NCI-H1105 treated with DMSO at 0.1 percent for 48 hours (cell line): ENCODE data around the gene CENPF.
A peak's percentile ranks its signal among the peaks of the same experiment; 100 is the strongest.
"Not testable (repeated sequence)": the region's sequence is repeated elsewhere in the genome, so short reads cannot be mapped to it uniquely, and the experiment has no call there.

Experiments
- DNase-seq: peaks from one replicate; lab custom pipeline; 2025; lab: John Stamatoyannopoulos, UW

CENPF gene

DNA sequence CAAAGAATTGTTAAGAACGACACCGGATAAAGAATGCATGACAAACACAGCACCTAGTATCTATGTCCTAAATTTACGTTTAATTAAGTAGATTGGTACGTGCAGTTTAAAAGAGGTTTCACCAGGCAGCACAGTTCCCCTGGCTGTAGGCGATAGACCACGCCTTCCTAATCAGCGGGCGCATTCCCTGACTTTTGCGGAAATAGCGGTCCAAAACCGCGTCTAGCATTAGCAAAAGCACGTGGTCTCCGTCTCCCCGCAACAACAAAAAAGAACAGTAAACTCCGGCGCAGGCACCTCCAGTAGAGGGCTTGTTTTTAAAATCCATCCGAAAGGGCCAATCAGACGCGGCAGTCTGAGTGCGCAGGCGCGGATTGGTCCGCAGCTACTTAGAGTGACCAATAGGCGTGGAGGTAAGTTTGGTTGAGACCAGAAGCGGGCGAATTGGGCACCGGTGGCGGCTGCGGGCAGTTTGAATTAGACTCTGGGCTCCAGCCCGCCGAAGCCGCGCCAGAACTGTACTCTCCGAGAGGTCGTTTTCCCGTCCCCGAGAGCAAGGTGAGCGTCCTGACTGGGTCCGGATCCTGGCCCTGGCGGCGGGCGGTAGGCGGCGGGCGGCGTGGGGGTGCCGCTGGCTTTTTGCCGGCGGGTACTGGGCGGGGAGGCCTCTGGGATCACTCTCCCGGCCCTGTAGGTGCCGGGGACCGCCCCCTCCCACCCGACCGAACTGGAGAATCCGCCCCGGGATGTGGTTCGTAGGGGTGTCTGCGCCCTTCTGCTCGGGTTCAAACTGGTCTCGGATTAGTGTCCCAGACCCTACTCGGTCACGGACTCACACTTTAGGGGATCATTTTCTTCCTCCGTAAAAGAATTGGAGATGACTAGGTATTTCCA lies at the start of gene CENPF:
TSS of gene CENPF (plus strand) at position 432 of the 894 bp plus-strand sequence. CDS start 10,560 bp downstream, outside the sequence.
- peak; percentile 99 for DNase-seq

DNA sequence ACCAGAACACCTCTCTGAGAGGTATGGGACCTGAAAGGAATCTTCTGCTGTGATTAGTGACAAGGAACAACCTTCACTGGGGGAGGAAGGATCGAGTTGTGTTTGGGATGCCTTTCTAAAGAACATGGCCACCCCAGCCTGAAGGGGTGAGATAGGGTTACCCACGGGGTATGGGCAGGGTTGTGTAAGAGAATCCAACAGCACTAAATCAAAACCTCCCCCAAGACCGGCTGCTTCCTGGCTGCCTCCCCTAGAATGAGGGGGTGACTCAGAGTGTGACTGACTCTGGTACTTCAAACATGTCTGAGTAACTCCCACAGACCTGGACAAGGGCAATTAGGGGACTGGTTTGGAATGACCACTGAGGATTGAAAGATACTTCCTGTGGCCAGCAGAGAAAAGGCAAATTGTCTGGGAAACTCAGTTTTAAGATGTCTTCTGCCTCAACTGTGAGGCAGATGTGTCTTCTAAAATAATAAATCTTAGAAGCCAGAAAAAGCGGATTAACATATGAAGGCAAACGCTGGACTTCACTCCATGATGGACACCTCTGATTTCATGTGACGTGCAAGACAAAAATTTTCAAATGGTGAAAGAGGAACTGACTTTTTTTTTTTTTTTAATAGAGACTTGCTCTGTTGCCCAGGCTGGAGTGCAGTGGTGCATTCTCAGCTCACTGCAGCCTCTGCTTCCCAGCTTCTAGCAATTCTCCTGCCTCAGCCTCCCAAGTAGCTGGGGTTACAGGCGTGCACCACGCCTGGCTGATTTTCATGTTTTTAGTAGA lies 44.9 kb upstream of the CENPF start:
- DNase-seq: no peak

DNA sequence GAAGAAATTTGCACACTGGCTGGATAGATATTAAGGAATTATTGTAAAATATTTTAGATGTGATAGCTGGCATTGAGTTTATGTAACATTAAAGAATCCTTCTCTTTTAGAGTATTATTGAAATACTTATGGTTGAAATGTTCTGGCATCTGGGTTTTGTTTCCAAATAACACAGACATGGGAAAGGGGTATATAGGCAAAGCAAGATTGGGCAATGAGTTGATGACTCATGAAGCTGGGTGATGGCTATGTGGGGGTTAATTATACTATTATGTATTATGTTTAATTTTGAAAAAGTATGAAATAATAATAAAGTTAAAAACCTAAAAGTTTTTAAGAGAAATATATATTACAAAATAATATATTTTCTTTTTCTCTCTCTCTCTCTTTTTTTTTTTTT lies 39.1 kb upstream of the CENPF start:
- DNase-seq: no peak

- no peak for DNase-seq
Measured at GRCh38 chr1:214565310-214565709, 37.7 kb upstream of the CENPF start.

DNA sequence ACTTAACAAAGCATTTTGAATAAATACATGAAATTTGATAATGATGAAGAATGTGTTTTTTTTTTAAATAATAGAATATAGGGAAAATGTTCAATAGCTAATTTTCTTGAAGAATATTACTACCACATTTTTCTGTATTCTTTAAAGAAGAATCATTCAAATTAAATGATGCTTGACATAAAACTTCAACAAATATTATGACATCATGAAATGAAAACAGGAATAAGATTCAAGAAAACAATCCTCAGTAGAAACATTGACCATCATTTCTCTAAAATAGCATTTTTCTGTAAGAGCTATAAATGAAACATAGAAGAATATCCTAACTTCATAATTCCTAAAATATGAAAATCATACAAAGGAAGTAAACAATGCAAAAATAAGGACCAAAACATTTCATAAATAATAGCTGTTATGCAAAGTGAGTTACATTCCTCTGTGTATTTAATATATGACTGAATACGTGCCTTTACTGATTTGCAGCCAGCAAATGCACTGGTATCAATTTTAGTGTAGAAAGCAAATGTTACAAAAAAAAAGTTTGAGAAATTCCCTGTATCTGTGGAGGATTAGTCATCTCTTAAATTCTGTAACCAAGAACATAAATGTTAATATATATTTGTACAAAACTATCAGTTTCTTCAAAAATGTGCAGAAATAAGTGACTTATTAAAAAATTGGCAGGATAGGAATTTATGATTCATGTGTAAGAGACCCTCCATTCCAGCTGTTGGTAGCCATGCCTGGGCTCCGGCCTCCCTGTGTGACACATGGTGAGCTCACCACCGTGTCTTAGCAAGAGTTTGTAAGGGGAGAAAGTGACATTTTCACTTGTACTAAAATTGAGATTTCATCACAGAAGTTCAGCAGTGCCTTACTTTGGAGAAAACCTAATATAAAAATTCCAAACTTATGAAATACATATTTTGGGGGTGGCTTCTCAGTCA lies 36.6 kb upstream of the CENPF start:
- DNase-seq: no peak

DNA sequence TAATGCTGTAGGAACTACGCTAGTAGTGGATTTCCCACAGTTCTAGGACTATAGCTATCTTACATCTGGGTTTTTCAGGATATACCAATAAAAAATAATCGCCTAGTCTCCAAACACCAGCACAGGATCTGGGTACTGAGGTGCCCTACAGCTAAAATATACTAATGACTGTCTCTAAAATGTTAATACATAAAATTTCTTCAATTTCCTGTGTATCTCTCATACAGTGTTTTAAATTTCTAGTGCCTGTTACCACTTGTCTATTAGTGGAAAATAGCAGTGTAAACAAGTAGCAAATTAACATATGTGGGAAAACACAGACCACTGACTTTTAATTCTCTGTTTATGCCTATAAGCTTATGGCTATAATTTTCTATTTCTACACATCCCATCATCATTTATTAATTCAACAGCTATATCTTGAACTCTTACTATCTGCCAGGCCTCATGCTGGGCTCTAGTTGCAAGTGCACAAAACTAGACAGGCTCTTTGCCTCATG lies 35.5 kb upstream of the CENPF start:
- no peak for DNase-seq

DNA sequence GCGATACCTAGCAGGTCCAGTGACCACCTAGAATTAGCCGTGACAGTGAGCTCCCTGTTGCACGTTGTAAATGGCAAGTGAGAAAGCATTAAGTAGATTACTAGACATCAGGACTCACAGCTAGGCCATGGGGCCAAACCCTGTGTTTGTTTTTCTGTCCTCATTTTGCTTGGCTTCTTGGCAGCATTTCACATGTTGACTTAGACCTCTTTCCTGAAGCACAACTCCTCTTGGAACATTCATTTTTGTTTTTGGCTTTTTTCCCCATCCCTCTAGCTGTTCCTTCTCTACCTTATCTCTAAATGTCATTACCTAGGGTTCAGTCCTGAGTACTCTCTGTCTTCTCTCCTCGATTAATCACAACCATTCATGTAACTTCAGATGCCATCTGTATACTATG lies 34.7 kb upstream of the CENPF start:
- DNase-seq: no peak

- DNase-seq: no peak
Measured at GRCh38 chr1:214569357-214570004, 33.5 kb upstream of the CENPF start.

- DNase-seq: no peak
Measured at GRCh38 chr1:214570442-214570841, 32.6 kb upstream of the CENPF start.

GRCh38 chr1:214571281-214571680 lies 31.7 kb upstream of the CENPF start:
- no peak for DNase-seq

GRCh38 chr1:214573386-214574318 lies 29.3 kb upstream of the CENPF start:
- no peak for DNase-seq

GRCh38 chr1:214574598-214575411 lies 28.2 kb upstream of the CENPF start:
- DNase-seq: no peak

DNA sequence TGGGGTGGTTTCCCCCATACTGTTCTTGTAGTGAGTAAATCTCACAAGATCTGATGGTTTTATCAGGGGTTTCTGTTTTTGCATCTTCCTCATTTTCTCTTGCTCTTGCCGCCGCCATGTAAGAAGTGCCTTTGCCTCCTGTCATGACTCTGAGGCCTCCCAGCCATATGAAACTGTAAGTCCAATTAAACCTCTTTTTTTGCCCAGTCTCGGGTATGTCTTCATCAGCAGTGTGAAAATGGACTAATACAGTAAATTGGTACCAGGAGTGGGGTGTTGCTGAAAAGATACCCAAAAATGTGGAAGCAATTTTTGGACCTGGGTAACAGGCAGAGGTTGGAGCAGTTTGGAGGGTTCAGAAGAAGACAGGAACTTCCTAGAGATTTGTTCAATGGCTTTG lies 26.9 kb upstream of the CENPF start:
- not testable (repeated sequence) for DNase-seq

- DNase-seq: no peak
Measured at GRCh38 chr1:214579183-214579582, 23.8 kb upstream of the CENPF start.

GRCh38 chr1:214581785-214582184 lies 21.2 kb upstream of the CENPF start:
- no peak for DNase-seq

GRCh38 chr1:214582289-214582891 lies 20.6 kb upstream of the CENPF start:
- DNase-seq: no peak

DNA sequence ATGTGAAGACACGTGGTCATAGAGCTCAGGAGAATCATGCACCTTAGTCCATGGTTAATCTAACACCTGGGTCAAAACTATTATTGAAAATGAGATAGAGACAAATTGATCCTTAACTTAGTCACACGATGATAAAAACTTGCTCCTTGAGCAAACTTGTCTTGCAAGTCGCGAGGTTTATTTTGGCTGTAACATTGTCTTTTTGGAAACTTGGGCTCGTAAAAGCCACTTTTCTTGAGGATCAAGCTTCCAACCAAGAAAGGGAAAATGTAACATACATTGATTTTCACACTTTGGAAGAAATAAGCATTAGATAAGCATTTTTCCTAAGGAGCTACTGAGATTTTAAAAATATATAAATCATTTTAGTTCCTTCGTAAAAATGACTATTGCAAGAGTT lies 19.9 kb upstream of the CENPF start:
- no peak for DNase-seq

DNA sequence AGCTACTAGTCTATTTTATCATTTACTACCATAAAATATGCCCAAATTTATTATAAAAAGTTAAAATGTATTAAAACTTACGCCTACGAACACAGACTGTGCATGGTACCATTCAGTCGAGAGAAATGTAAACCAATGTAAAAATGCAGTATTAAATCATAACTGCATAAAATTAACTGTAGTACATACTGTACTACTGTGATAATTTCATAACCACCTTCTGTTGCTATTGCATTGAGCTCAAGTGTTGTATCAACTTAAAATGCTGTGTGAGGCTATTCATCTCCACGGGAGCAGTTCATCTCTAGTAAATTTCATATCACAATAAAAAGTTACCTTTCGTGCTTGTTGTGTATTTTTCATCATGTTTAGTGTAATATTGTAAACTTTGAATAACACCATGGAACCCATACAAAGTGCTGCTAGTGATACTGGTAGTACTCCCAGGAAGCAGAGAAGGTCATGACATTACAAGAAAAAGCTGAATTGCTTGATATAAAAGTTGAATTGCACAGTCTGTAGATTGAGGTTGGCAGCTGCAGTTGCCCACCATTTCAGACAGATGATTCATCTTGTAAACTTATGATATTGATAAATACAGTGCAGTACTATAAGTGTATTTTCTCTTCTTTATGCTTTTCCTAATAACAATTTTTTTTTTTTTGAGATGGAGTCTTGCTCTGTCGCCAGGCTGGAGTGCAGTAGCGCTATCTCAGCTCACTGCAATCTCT lies 19.0 kb upstream of the CENPF start:
- DNase-seq: no peak
